ENCODE results near the gene DONSON.

Gene DONSON

DNA sequence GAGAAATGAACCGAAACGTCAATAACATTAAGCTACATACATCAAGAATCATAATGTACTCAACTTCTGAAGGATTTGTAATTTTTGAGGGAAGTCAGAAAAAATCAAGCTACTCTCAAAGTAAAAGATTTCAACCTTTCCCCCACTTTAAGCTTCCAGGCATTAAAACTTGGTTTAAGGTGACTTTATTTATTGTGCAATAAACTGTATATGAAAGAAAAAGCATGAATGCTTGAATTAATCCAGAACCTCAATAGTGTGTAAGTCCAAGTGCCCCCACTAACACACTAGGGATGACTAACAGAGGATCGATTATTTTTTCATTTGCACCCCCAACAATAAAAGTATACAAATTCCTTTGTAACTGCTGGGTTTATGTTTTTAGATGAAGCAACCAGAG lies 57.5 kb downstream of the DONSON start:
- no peak overlapping the region for H3K27ac ChIP-seq
- no peak overlapping the region for H3K4me3 ChIP-seq (ENCODE audit: low read depth, low read length)
- H3K36me3 ChIP-seq, result peaks cover 98% of the 10 kb centered on the region
- DNase-seq, result no peak
- no peaks in the 10 kb centered on the region for H3K27me3 ChIP-seq (ENCODE audit: insufficient read depth, low read depth, severe bottlenecking)
- H3K9me3 ChIP-seq (ENCODE audit: severe bottlenecking), result no peaks in the 10 kb centered on the region
- TF ChIP-seq, protein P1, sequence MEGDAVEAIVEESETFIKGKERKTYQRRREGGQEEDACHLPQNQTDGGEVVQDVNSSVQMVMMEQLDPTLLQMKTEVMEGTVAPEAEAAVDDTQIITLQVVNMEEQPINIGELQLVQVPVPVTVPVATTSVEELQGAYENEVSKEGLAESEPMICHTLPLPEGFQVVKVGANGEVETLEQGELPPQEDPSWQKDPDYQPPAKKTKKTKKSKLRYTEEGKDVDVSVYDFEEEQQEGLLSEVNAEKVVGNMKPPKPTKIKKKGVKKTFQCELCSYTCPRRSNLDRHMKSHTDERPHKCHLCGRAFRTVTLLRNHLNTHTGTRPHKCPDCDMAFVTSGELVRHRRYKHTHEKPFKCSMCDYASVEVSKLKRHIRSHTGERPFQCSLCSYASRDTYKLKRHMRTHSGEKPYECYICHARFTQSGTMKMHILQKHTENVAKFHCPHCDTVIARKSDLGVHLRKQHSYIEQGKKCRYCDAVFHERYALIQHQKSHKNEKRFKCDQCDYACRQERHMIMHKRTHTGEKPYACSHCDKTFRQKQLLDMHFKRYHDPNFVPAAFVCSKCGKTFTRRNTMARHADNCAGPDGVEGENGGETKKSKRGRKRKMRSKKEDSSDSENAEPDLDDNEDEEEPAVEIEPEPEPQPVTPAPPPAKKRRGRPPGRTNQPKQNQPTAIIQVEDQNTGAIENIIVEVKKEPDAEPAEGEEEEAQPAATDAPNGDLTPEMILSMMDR (IDR thresholded peaks at IDR 0.05; ENCODE audit: low read depth, low read length), result no peak
